PFSK-1 (cell line): ENCODE results near the gene MFRP.

Source experiments
- POLR2AphosphoS5 ChIP-seq: IDR thresholded peaks from 2 replicates; pipeline ENCODE4 v1.6.1; 2012; ENCODE audit warnings: low read depth, mild to moderate bottlenecking, control low read depth, low read length, moderate library complexity
- TAF1 ChIP-seq: IDR thresholded peaks from 2 replicates; pipeline ENCODE4 v1.6.1; 2012; ENCODE audit warnings: low read length, control low read depth, borderline replicate concordance; ENCODE audit not compliant: insufficient read depth

DNA sequence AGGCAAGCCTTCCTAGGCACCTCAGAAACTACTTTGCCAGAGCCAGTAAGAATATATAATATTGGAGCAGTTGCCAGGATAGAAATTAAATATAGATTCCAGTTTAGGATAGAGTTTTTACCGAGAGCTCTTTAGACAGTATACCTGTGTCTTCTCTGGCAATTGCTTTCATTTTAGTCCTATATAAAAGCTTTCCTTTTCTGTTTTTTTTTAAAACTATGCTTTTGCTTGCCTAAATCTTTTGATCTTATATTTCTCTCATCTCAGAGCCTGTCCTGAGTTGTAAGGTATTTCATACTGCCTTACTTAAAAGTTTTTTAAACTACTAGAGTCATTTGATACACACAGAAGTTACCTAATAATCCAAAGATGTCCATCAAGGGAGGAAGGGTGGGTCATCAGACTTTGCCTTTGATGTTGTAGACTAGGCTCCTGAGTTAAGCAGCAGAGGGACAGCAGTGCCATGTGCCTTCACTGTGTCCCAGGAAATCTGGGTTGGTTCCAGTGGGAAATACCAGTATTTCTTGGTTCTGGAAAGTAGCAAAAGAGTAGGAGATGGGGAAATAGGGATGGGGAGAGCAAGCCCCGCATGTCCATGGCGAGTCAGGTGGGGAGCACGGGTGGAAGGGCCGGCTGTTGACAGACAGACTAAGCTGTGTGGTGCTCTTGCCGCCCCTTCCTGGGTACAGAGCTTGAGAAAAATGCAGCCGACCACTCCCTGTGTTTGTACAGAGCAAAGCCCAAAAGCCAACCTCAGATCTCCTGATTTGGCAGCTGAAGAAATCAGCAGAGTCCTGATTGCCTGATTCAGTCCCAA, 40.7 kb downstream of the MFRP start:
- no peak for TF ChIP-seq POLR2AphosphoS5
- no peak for TF ChIP-seq TAF1
